Gastrocnemius medialis (tissue), 4 donors: ENCODE results near the gene QRFPR. TPM values are rescaled to one million over a fixed set of nuclear protein-coding genes. Genes with fewer than 3 reads are reported as not detected.

Experiments
- total RNA-seq, 4 donors: library from RNA; depleted of rRNA; stranded (reverse); fragments of >200 nt; gene quantifications; one replicate each; pipeline versions ENCODE4 v1.1.0 to v1.2.3, GENCODE V29; 2016

The QRFPR gene
- total RNA-seq, 4 donors from 2014 or later = not detected

Other genes with a start within 250 kb of the QRFPR start
- not detected for gene TNIP3, start 216.7 kb downstream of the QRFPR start, total RNA-seq